SU-DHL-6 (cell line): ENCODE results near the gene GRID2.

Source experiments
- H2AFZ ChIP-seq: fragments of 200-600 bp; sonication (generic); 2 replicates; pipeline ENCODE4 v1.6.1; 2014; ENCODE audit warnings: low read depth, mild to moderate bottlenecking, moderate library complexity, mixed read lengths, antibody characterized with exemption, low read length; ENCODE audit not compliant: severe bottlenecking
- H3F3A ChIP-seq: fragments of 200-600 bp; shearing (Covaris generic); 2 replicates; pipeline ENCODE4 v1.6.0; 2016; ENCODE audit warnings: antibody characterized with exemption, mild to moderate bottlenecking; ENCODE audit not compliant: insufficient read depth
- H3K27ac ChIP-seq: fragments of 200-600 bp; sonication (generic); 2 replicates; pipeline ENCODE4 v1.5.1; 2016; ENCODE audit warnings: low read depth, mild to moderate bottlenecking, low read length, moderate library complexity, mixed read lengths
- H3K27me3 ChIP-seq: fragments of 200-600 bp; sonication (generic), shearing (Covaris generic); 2 replicates; pipeline ENCODE4 v1.6.0; 2014; ENCODE audit warnings: mild to moderate bottlenecking, low read length
- H3K36me3 ChIP-seq: fragments of 200-600 bp; sonication (generic); 2 replicates; pipeline ENCODE4 v1.6.1; 2014; ENCODE audit warnings: mild to moderate bottlenecking, low read length, mixed read lengths
- H3K4me2 ChIP-seq: fragments of 300-600, 200-600 bp; shearing (Covaris generic), sonication (generic); 2 replicates; pipeline ENCODE4 v1.6.0; 2014; ENCODE audit warnings: low read length, low read depth, mild to moderate bottlenecking; ENCODE audit not compliant: poor library complexity, severe bottlenecking
- H3K4me3 ChIP-seq: fragments of 200-600 bp; sonication (generic); 2 replicates; pipeline ENCODE4 v1.5.1; 2014; ENCODE audit warnings: antibody characterized with exemption, low read length, mild to moderate bottlenecking, mixed read lengths; ENCODE audit not compliant: insufficient read depth, poor library complexity, severe bottlenecking
- H3K79me2 ChIP-seq: fragments of 200-600 bp; sonication (generic); 2 replicates; pipeline ENCODE4 v1.6.1; 2014; ENCODE audit warnings: mild to moderate bottlenecking, low read length, moderate library complexity; ENCODE audit not compliant: insufficient read depth
- H3K9ac ChIP-seq: fragments of 200-600 bp; sonication (generic); 2 replicates; pipeline ENCODE4 v1.7.0; 2014; ENCODE audit warnings: mild to moderate bottlenecking, low read length
- H3K9me2 ChIP-seq: fragments of 200-600 bp; sonication (generic); replicated peaks from 2 replicates; pipeline ENCODE4 v1.6.1; 2014; ENCODE audit warnings: low read length; ENCODE audit not compliant: insufficient read depth
- H3K9me3 ChIP-seq: fragments of 200-600 bp; sonication (generic); 2 replicates; pipeline ENCODE4 v1.6.1; 2014; ENCODE audit warnings: low read length, mixed read lengths; ENCODE audit not compliant: insufficient read depth
- H4K20me1 ChIP-seq: fragments of 200-600 bp; sonication (generic); 2 replicates; pipeline ENCODE4 v1.6.1; 2014; ENCODE audit warnings: low read depth, mild to moderate bottlenecking, antibody characterized with exemption, low read length, moderate library complexity, mixed read lengths
- CTCF ChIP-seq: fragments of 200-600 bp; sonication (generic); IDR thresholded peaks from one replicate; pipeline ENCODE4 v1.5.1; 2017; ENCODE audit warnings: antibody characterized with exemption, mild to moderate bottlenecking, low read length, moderate library complexity; ENCODE audit not compliant: insufficient read depth, poor library complexity, severe bottlenecking
- EZH2phosphoT487 ChIP-seq: fragments of 200-600 bp; sonication (generic), shearing (Covaris generic); conservative IDR thresholded peaks from 2 replicates; pipeline ENCODE4 v1.6.1; 2018; ENCODE audit warnings: mild to moderate bottlenecking, antibody characterized with exemption, low read length, moderate library complexity, mixed read lengths

GRID2 gene

GRCh38 chr4:93495346-93495745, 1191.6 kb downstream of the GRID2 start:
- Histone ChIP-seq H3F3A (no peaks in the 10 kb centered on the region), H3K79me2 (no peaks in the 10 kb centered on the region), H3K27ac (no peak overlapping the region), H3K9me3 (no peaks in the 10 kb centered on the region), H3K9me2 (no peaks in the 10 kb centered on the region), H3K27me3 (no peaks in the 10 kb centered on the region), H3K36me3 (no peaks in the 10 kb centered on the region), H2AFZ (no peak overlapping the region), H3K4me2 (no peak overlapping the region), H3K4me3 (no peak overlapping the region), H3K9ac (no peak overlapping the region), H4K20me1 (no peaks in the 10 kb centered on the region)
- TF ChIP-seq EZH2phosphoT487 (no peak), CTCF (no peak)

DNA sequence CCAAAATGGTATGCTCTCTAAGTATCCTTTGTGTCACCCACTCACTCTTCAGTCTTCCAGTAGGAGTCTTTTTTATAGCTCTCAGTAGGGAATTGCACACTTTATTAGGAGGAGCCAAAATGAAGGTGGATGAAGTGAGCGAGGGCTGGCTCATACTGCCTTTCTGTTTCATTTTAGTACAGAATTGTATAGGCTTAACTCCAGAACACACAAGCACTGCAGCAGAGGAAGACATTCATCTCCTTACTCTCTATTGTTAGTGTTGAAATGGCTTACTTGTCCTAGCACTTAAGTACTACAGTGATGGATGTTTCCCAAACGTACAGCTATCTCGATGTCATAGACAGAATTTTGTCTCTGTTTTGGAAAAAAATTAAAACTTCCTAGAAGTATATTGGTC, 1197.5 kb downstream of the GRID2 start:
- Histone ChIP-seq H2AFZ (no peak overlapping the region), H3K4me3 (no peak overlapping the region)

DNA sequence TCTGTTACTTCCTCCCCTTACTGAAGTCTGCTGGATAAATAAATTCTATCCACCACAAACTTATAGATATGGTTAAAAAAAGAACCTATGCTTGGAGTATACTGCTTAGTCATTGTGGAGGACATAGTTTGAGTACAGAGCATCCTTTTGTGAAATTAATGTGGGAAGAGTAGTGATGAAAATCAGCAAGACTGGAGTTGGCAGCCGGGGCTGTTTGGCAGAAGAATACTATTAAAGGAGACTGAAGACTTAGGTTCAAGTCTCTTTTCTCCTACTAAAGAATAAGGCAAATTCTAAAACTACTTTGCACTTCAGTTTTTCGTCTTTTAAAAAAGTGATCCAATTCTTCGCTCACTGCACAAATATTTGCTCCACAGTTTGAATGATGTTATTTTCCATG, 1198.2 kb downstream of the GRID2 start:
- H3F3A ChIP-seq: no peaks in the 10 kb centered on the region
- no peak overlapping the region for H3K4me3 ChIP-seq
- H2AFZ ChIP-seq: no peak overlapping the region
- no peaks in the 10 kb centered on the region for H3K79me2 ChIP-seq
- no peak for TF ChIP-seq EZH2phosphoT487
- no peak for TF ChIP-seq CTCF
- no peak overlapping the region for H3K4me2 ChIP-seq
- no peaks in the 10 kb centered on the region for H3K9me3 ChIP-seq
- no peaks in the 10 kb centered on the region for H3K36me3 ChIP-seq
- no peak overlapping the region for H3K9ac ChIP-seq
- H3K27ac ChIP-seq: no peak overlapping the region
- no peaks in the 10 kb centered on the region for H4K20me1 ChIP-seq
- no peaks in the 10 kb centered on the region for H3K27me3 ChIP-seq
- H3K9me2 ChIP-seq: no peaks in the 10 kb centered on the region

More for the DNA sequence above, 1197.5 kb downstream of the GRID2 start:
- H3F3A ChIP-seq: no peaks in the 10 kb centered on the region
- H3K27me3 ChIP-seq: no peaks in the 10 kb centered on the region
- H3K9me3 ChIP-seq: no peaks in the 10 kb centered on the region
- no peaks in the 10 kb centered on the region for H3K36me3 ChIP-seq
- TF ChIP-seq CTCF: no peak
- no peak overlapping the region for H3K27ac ChIP-seq
- H3K4me2 ChIP-seq: no peak overlapping the region
- H3K9ac ChIP-seq: no peak overlapping the region
- H3K9me2 ChIP-seq: no peaks in the 10 kb centered on the region
- no peaks in the 10 kb centered on the region for H4K20me1 ChIP-seq
- H3K79me2 ChIP-seq: no peaks in the 10 kb centered on the region

- no peaks in the 10 kb centered on the region for H3K79me2 ChIP-seq
- H3K4me2 ChIP-seq: no peak overlapping the region
- H3K4me3 ChIP-seq: no peak overlapping the region
- H3K9me3 ChIP-seq: no peaks in the 10 kb centered on the region
- no peaks in the 10 kb centered on the region for H3K36me3 ChIP-seq
- H3F3A ChIP-seq: no peaks in the 10 kb centered on the region
- TF ChIP-seq EZH2phosphoT487 (no peak), CTCF (no peak)
- H3K27me3 ChIP-seq: no peaks in the 10 kb centered on the region
- H3K27ac ChIP-seq: no peak overlapping the region
- no peaks in the 10 kb centered on the region for H3K9me2 ChIP-seq
- no peaks in the 10 kb centered on the region for H4K20me1 ChIP-seq
- H3K9ac ChIP-seq: no peak overlapping the region
- no peak overlapping the region for H2AFZ ChIP-seq
These were observed 1199.2 kb downstream of the GRID2 start for GRCh38 chr4:93502991-93503390.
